Calu3 (cell line): ENCODE measurements around the gene UBE2G2. TPM values are rescaled to one million over a fixed set of nuclear protein-coding genes. Genes with fewer than 3 reads are reported as not detected.

ENCODE experiments used
- BruUV-seq: library from RNA; stranded (reverse); fragments of 400-500 nt; replicated peaks from 2 replicates; lab custom pipeline; 2021; lab: Mats Ljungman, UMichigan
- CTCF ChIA-PET: fragments of 300-600 bp; sonication (Branson Sonifier 250); formaldehyde crosslinking; loops from one replicate; lab custom pipeline; 2022; ENCODE audit warnings: antibody characterized with exemption; lab: Charles Lee
- DNase-seq: peaks from one replicate; pipeline ENCODE4 v3.0.0; 2022
- H3K27ac Mint-ChIP-seq: one replicate; pipeline ENCODE4 v1.8.0; 2022; ENCODE audit warnings: mixed read lengths; ENCODE audit not compliant: unreplicated experiment
- H3K27me3 Mint-ChIP-seq: one replicate; pipeline ENCODE4 v1.8.0; 2022; ENCODE audit warnings: mixed read lengths; ENCODE audit not compliant: unreplicated experiment
- H3K36me3 Mint-ChIP-seq: one replicate; pipeline ENCODE4 v1.8.0; 2022; ENCODE audit warnings: mild to moderate bottlenecking, moderate library complexity, mixed read lengths; ENCODE audit not compliant: insufficient read depth, unreplicated experiment
- H3K4me1 Mint-ChIP-seq: one replicate; pipeline ENCODE4 v1.8.0; 2022; ENCODE audit warnings: mild to moderate bottlenecking, low read depth, mixed read lengths; ENCODE audit not compliant: unreplicated experiment
- H3K4me3 Mint-ChIP-seq: one replicate; pipeline ENCODE4 v1.8.0; 2022; ENCODE audit warnings: mild to moderate bottlenecking, low read depth, moderate library complexity, mixed read lengths; ENCODE audit not compliant: unreplicated experiment
- H3K9me3 Mint-ChIP-seq: one replicate; pipeline ENCODE4 v1.8.0; 2022; ENCODE audit warnings: low read depth, mixed read lengths; ENCODE audit not compliant: unreplicated experiment
- CTCF ChIP-seq: fragments of 200-600 bp; IDR thresholded peaks from one replicate; pipeline ENCODE4 v1.8.0; 2022; ENCODE audit warnings: antibody characterized with exemption; ENCODE audit not compliant: unreplicated experiment
- intact Hi-C: fragments of 100-400 bp; cut with micrococcal nuclease; formaldehyde crosslinking; loops from one replicate; pipeline ENCODE4 v1.10.0; 2022; ENCODE audit not compliant: unreplicated experiment
- total RNA-seq: library from RNA; stranded (reverse); gene quantifications from 2 replicates; pipeline ENCODE4 v1.2.3, GENCODE V29; 2022

Gene UBE2G2
- total RNA-seq, 1 experiment from 2014 or later = 61.7 TPM

DNA sequence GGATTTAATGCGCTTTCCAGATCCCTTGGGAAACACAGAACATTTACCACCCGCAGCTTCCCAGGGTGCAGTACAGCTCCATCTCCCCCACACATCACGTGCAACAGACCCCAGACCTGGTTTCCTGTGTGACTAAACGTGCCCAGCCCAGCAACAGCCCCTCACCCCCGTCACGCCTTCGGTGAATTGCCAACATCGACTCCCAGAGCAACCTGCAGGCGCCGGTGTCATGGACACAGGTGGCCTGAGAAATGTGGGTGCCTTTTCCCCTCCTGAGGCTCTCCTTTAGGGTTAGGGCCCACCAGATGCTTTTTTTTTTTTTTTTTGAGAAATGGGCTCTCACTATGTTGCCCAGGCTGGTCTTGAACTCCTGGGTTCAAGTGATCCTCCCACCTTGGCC, 40.5 kb upstream of the UBE2G2 start:
- H3K9me3 Mint-ChIP-seq = no peaks in the 10 kb centered on the region
- no peak overlapping the region for H3K27ac Mint-ChIP-seq
- H3K36me3 Mint-ChIP-seq = peaks cover 18% of the 10 kb centered on the region
- peaks cover 66% of the 10 kb centered on the region for H3K27me3 Mint-ChIP-seq
- TF ChIP-seq CTCF = no peak
- no peak for DNase-seq
- BruUV-seq = no TSS peak
- intact Hi-C loops = no loop called here
- no peak overlapping the region for H3K4me3 Mint-ChIP-seq
- H3K4me1 Mint-ChIP-seq = peaks cover 5% of the 10 kb centered on the region
- CTCF ChIA-PET = no interaction called here

DNA sequence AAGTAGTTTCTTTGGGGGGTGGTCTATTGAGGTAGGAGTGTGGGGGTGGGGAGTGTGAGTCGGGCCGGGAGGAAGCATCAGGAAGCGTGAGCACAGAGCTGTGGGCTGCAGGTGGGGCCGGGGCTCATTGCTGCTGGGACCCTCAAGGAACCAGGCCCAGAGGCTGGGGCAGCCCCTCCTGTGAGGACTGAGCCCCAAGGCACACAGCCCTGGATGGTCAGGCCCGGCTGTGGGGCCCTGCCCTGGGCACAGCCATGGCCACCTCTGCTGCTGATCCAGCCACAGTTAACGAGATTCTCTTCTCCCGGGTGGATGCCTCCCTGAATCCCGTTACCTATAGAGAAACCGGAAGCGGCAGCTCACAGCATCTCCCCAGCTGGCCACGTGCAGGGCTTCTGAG, 39.2 kb upstream of the UBE2G2 start:
- no TSS peak for BruUV-seq
- Mint-ChIP-seq H3K4me3 (no peak overlapping the region), H3K27ac (no peak overlapping the region), H3K36me3 (peaks cover 10% of the 10 kb centered on the region), H3K27me3 (peaks cover 70% of the 10 kb centered on the region), H3K4me1 (peaks cover 8% of the 10 kb centered on the region), H3K9me3 (no peaks in the 10 kb centered on the region)
- no peak for TF ChIP-seq CTCF
- intact Hi-C loops = no loop called here
- DNase-seq = no peak
- CTCF ChIA-PET = no interaction called here

DNA sequence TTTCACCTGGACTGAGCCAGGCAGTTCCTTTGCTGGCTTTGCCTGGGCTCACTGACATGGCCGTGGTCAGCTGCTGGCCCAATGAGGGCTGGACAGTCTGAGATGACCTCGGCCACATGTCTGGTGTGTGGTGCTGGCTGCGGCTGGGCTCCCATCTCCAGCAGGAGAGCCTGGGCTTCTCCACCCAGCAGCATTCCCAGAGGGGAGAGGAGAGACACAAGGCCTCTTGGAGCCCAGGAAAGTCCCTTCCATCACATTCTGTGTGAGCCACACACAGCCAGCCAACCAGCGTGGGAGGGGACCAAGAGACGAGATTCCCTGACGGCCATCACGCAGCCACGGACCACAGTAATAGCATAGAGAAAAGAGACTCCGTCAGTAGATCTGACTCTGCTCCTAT, 37.3 kb upstream of the UBE2G2 start:
- peaks cover 4% of the 10 kb centered on the region for H3K36me3 Mint-ChIP-seq
- peaks cover 70% of the 10 kb centered on the region for H3K27me3 Mint-ChIP-seq
- CTCF ChIA-PET = no interaction called here
- DNase-seq = no peak
- H3K4me1 Mint-ChIP-seq = peaks cover 15% of the 10 kb centered on the region
- no peak overlapping the region for H3K27ac Mint-ChIP-seq
- intact Hi-C loops = no loop called here
- no peaks in the 10 kb centered on the region for H3K9me3 Mint-ChIP-seq
- no peak overlapping the region for H3K4me3 Mint-ChIP-seq
- no peak for TF ChIP-seq CTCF
- BruUV-seq = no TSS peak

GRCh38 chr21:44838039-44838895, 36.6 kb upstream of the UBE2G2 start:
- intact Hi-C loops = no loop called here
- no TSS peak for BruUV-seq
- peaks cover 4% of the 10 kb centered on the region for H3K36me3 Mint-ChIP-seq
- no peak for TF ChIP-seq CTCF
- no peak overlapping the region for H3K4me3 Mint-ChIP-seq
- peaks cover 65% of the 10 kb centered on the region for H3K27me3 Mint-ChIP-seq
- CTCF ChIA-PET = no interaction called here
- H3K4me1 Mint-ChIP-seq = peaks cover 15% of the 10 kb centered on the region
- H3K9me3 Mint-ChIP-seq = no peaks in the 10 kb centered on the region
- DNase-seq = no peak
- H3K27ac Mint-ChIP-seq = no peak overlapping the region
